ENCODE measurements around the gene WNT1. TPM values are rescaled to one million over a fixed set of nuclear protein-coding genes. Genes with fewer than 3 reads are reported as not detected.

The WNT1 gene
- total and polyA plus RNA-seq, 9 of the 15 experiments (the other 6 are each of a cell fraction or from before 2014, with no cell fraction given) = not detected

- intact Hi-C loops (cut with micrococcal nuclease) = no loop called here
- H3K4me3 ChIP-seq = no peak overlapping the region
- no peak overlapping the region for H3K9ac ChIP-seq (ENCODE audit: insufficient read depth in 1 of 2, low read depth in 2 of 2, low read length in 2 of 2)
- TF ChIP-seq GATA2 (CRISPR knock-in tag; IDR thresholded peaks at IDR 0.05) = no peak
- no peak for TF ChIP-seq ZBTB5 (IDR thresholded peaks at IDR 0.05)
- no peak for TF ChIP-seq ZNF778 (CRISPR knock-in tag; IDR thresholded peaks at IDR 0.05)
- no peak for TF ChIP-seq MED1 (CRISPR knock-in tag; IDR thresholded peaks at IDR 0.05; ENCODE audit: borderline replicate concordance)
- no peak for TF ChIP-seq TCF7 (IDR thresholded peaks at IDR 0.05; ENCODE audit: borderline replicate concordance)
- TF ChIP-seq SPI1 (IDR thresholded peaks at IDR 0.05; ENCODE audit: borderline replicate concordance, low read depth, low read length) = peak; percentile 91
- TF ChIP-seq HMBOX1 (IDR thresholded peaks at IDR 0.05) = 0 out of 2 replicates have a peak, but pooled peaks have one; percentile 18
- TF ChIP-seq E2F5 (CRISPR knock-in tag; IDR thresholded peaks at IDR 0.05) = no peak
- no peak for TF ChIP-seq SMAD3 (CRISPR knock-in tag; conservative IDR thresholded peaks at IDR 0.05)
- TF ChIP-seq TEAD2 (tag; IDR thresholded peaks at IDR 0.05) = no peak
- TF ChIP-seq ZKSCAN8 (CRISPR knock-in tag; IDR thresholded peaks at IDR 0.05) = no peak
- no peak for TF ChIP-seq BRD4 (IDR thresholded peaks at IDR 0.05)
- no TSS peak for BruUV-seq (replicated peaks)
- in situ Hi-C loops (cut with MboI) = no loop called here
- ATAC-seq (no peak), DNase-seq (ENCODE audit: extremely low read depth in 1 of 4, low spot score in 3 of 4) (no peak), FAIRE-seq (no peak)
- peaks cover 9 to 21% of the 10 kb centered on the region in 2 experiments; a peak in 4 of 5 replicates for H3K4me1 ChIP-seq (replicated peaks in 1 of 2; ENCODE audit: control insufficient read depth in 2 of 2, insufficient read depth in 2 of 2, low read length in 2 of 2)
- H3K36me3 ChIP-seq (ENCODE audit: control insufficient read depth, insufficient read depth, low read length) = peaks cover 46% of the 10 kb centered on the region
- H4K20me1 ChIP-seq (replicated peaks; ENCODE audit: control insufficient read depth, insufficient read depth, low read length) = peaks cover 6% of the 10 kb centered on the region; the same call in 1 of the 2 replicates
- no peaks in the 10 kb centered on the region for H3K9me3 ChIP-seq (replicated peaks; ENCODE audit: control insufficient read depth, insufficient read depth, low read depth, low read length)
- no peak overlapping the region for H2AFZ ChIP-seq (ENCODE audit: low read depth, low read length)
- H3K79me2 ChIP-seq (ENCODE audit: control insufficient read depth, insufficient read depth, low read length) = peaks cover 61% of the 10 kb centered on the region
- POLR2A ChIA-PET = interaction anchor here (0.6 kb wide), 1 partner anchor 88 kb away, joined by 3 read pairs; no protein-coding TSS in a partner anchor
- no peak overlapping the region for H3K27ac ChIP-seq (ENCODE audit: extremely low read depth, low read depth, low read length)
- CTCF ChIA-PET (ENCODE audit: low intra/inter-chr PET ratio) = no interaction called here
- peak overlapping the region; percentile 89; the same call in 1 of the 2 replicates for H3K4me2 ChIP-seq (ENCODE audit: insufficient read depth, low read length)
- 94% methylated on average over 3 of the region's 3 CpGs for WGBS (ENCODE audit: insufficient coverage, low coverage, missing lambda C conversion rate)
- H3K9me1 ChIP-seq (ENCODE audit: control insufficient read depth, insufficient read depth, low read length) = peaks cover 4% of the 10 kb centered on the region
- H3K27me3 ChIP-seq (ENCODE audit: control insufficient read depth in 2 of 2, insufficient read depth in 2 of 2, low read length in 2 of 2) = no peaks in the 10 kb centered on the region
These were observed 23.2 kb upstream of the WNT1 start for GRCh38 chr12:48954841-48955501.

Measured in K562 (cell line).